ENCODE data around the gene MFRP. TPM values are rescaled to one million over a fixed set of nuclear protein-coding genes. Genes with fewer than 3 reads are reported as not detected.
A peak's percentile ranks its signal among the peaks of the same experiment; 100 is the strongest.

MFRP gene
- total RNA-seq, 2 donors from 2014 or later = not detected

DNA sequence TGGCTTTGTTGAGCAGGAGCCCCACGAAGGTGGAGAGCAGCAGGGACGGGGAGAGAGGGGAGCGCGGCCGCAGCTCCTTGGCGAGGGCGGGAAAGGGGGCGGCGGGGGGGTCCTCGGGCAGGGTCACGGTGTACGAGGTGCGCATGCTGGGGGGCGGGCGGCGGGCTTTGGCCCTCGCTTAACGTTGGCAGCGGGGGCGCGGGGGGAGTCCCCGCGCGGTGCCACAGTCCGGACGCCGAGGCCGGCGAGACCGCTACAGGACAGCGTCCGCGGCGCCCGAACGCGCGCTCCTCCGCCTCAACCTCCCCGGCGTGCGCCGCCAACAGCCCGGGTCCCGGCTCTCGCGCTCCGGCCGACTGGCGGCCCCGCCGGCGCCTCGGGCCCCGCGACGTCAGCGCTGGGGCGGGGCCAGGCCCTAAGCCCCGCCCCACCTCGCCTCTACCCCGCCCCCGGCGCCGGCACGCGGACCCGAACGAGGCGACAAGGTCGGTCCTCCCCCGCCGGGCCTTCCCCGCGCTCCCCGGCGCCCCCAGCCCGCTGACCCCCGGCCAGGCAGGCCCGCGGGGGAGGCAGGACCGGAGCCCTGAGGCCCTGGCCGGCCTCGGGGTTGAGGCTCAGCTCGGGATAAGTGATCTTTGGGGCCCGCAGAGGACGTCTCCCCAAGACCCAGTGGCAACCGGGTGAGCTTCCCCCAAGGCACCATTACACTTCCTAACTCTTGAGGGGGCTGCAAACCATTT lies 17.5 kb upstream of the MFRP start:
- no peaks in the 10 kb centered on the region for H3K36me3 ChIP-seq
- peak overlapping the region; percentile 59 to 69 for H3K27ac ChIP-seq
- DNase-seq (ENCODE audit: low spot score) = no peak
- H3K9me3 ChIP-seq = no peaks in the 10 kb centered on the region
- peak overlapping the region; percentile 30 to 37 for H3K4me3 ChIP-seq
- H3K27me3 ChIP-seq (replicated peaks; ENCODE audit: insufficient read depth) = no peaks in the 10 kb centered on the region
- intact Hi-C loops (cut with DNase I) = no loop called here
- no peaks in the 10 kb centered on the region for H3K4me1 ChIP-seq (replicated peaks)
- WGBS = 8% methylated on average over 25 of the region's 88 CpGs
- TF ChIP-seq POLR2A (IDR thresholded peaks at IDR 0.05) = no peak
- TF ChIP-seq POLR2AphosphoS5 (IDR thresholded peaks at IDR 0.05) = no peak
- TF ChIP-seq, protein P1, sequence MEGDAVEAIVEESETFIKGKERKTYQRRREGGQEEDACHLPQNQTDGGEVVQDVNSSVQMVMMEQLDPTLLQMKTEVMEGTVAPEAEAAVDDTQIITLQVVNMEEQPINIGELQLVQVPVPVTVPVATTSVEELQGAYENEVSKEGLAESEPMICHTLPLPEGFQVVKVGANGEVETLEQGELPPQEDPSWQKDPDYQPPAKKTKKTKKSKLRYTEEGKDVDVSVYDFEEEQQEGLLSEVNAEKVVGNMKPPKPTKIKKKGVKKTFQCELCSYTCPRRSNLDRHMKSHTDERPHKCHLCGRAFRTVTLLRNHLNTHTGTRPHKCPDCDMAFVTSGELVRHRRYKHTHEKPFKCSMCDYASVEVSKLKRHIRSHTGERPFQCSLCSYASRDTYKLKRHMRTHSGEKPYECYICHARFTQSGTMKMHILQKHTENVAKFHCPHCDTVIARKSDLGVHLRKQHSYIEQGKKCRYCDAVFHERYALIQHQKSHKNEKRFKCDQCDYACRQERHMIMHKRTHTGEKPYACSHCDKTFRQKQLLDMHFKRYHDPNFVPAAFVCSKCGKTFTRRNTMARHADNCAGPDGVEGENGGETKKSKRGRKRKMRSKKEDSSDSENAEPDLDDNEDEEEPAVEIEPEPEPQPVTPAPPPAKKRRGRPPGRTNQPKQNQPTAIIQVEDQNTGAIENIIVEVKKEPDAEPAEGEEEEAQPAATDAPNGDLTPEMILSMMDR (IDR thresholded peaks at IDR 0.05) = no peak

DNA sequence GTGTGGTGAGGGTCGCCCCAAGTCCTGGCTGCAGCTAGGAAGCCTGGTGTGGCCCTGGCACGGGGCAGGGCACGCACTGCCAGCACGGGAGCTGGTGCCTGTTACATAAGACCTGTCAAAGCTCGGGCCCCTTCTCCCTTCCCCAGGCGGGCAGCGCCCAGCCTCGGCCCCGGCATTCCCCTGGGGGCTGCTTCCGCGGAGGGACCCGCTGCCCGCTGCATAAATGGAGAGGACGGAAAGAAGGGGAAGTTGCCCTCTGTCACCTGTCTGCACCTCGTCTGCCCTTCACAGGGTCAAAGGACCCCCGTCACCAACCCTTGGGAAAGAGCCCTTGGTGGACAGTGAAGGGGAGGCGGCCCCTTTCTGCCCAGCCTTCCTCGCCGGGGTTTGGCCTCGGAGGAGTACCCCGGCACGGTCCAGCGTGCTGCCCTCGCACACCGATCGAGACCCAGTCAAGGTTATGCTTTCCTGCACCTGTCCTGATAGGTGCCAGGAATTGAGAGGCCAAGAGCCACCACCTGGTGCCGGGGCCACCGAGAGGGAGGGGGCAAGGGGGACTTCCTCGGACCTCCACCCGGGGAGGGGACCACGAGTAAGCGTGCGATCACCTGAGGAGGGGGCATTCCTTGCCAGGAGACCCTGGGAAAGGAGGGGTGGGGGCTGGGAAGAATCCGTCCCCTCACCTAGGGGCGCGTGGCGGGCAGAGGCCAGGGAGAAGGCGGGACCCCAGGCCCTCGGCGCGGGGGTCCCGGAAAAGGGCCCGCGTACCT lies 16.8 kb upstream of the MFRP start:
- intact Hi-C loops (cut with DNase I) = no loop called here
- Histone ChIP-seq H3K36me3 (no peaks in the 10 kb centered on the region), H3K27me3 (replicated peaks; ENCODE audit: insufficient read depth) (no peaks in the 10 kb centered on the region), H3K9me3 (no peaks in the 10 kb centered on the region), H3K4me1 (replicated peaks) (no peaks in the 10 kb centered on the region), H3K27ac (peak overlapping the region; percentile 59 to 69), H3K4me3 (peak overlapping the region; percentile 30 to 37)
- WGBS = 58% methylated on average over 40 of the region's 44 CpGs
- no peak for TF ChIP-seq POLR2AphosphoS5 (IDR thresholded peaks at IDR 0.05)
- TF ChIP-seq, protein P1 (IDR thresholded peaks at IDR 0.05) = no peak
- TF ChIP-seq POLR2A (IDR thresholded peaks at IDR 0.05) = no peak
- no peak for DNase-seq (ENCODE audit: low spot score)

DNA sequence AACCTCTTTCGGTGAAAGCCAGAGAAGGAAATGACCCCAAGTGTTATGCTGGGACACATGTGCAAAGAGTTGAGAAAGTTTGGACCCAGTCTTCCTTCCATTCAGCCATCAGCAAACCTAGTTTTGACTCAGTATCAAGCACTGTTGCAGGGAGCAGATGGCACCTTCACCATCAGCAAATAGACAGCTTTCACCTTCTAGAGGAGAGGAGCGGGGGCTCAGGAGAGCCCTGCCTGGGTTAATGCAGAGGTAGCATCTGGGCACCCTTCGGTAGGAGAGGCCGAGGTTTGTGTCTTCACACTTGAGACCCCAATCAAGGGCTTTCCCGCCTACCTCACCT lies 16.2 kb upstream of the MFRP start:
- no peak overlapping the region for H3K4me3 ChIP-seq
- H3K27me3 ChIP-seq (replicated peaks; ENCODE audit: insufficient read depth) = no peaks in the 10 kb centered on the region
- H3K9me3 ChIP-seq = no peaks in the 10 kb centered on the region
- no peak for DNase-seq (ENCODE audit: low spot score)
- TF ChIP-seq POLR2A (IDR thresholded peaks at IDR 0.05) (no peak), POLR2AphosphoS5 (IDR thresholded peaks at IDR 0.05) (no peak)
- TF ChIP-seq, protein P1 (IDR thresholded peaks at IDR 0.05) = no peak
- intact Hi-C loops (cut with DNase I) = no loop called here
- WGBS = 92% methylated on average over 5 of the region's 5 CpGs
- no peaks in the 10 kb centered on the region for H3K36me3 ChIP-seq
- peak overlapping the region in 1 of 2 donors; percentile 59 for H3K27ac ChIP-seq
- no peaks in the 10 kb centered on the region for H3K4me1 ChIP-seq (replicated peaks)

DNA sequence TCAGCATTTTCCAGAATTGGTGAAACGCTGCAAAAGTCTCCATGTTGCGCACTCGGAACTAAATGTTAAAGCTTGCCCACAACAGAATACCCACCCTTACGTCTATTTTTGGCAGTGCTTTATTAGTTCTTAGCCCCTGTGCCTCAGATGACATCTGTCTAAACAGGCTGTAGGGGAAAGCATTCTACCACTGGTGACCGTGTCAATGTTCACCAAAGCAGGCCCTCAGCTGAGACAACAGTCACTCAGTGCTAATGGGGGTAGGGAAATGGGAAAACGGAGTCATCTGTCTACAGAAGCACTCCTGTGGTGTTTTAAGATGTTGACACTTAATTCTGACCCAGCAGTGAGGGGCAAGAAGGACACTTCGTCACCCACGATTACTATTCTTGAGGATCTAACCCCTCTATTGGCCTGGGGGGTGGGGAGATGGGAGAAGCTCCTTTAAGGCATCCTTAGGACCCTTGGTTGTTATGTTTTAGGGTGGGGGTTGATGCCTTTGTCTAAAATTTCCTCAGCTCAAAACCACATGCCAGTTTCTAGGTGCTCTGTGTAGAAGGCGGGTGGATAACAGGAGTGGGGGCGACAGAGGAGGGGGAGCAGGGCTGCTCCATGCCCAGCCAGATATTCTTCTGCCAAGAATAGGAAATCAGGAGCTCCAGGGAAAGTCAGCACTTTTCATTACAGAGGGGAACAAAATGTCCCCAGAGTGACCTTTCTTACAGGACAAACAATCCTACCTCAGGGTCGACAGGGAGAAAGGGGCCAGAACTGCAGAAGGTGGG lies 15.6 kb upstream of the MFRP start:
- intact Hi-C loops (cut with DNase I) = no loop called here

More for the DNA sequence above, 15.6 kb upstream of the MFRP start:
- H3K27me3 ChIP-seq (replicated peaks; ENCODE audit: insufficient read depth) = no peaks in the 10 kb centered on the region
- H3K36me3 ChIP-seq = no peaks in the 10 kb centered on the region
- H3K4me3 ChIP-seq = no peak overlapping the region
- peak overlapping the region; percentile 53 to 59 for H3K27ac ChIP-seq
- no peaks in the 10 kb centered on the region for H3K9me3 ChIP-seq
- TF ChIP-seq POLR2AphosphoS5 (IDR thresholded peaks at IDR 0.05) (no peak), POLR2A (IDR thresholded peaks at IDR 0.05) (no peak)
- TF ChIP-seq, protein P1 (IDR thresholded peaks at IDR 0.05) = no peak
- no peak for DNase-seq (ENCODE audit: low spot score)
- H3K4me1 ChIP-seq (replicated peaks) = no peaks in the 10 kb centered on the region
- WGBS = 60% methylated on average over 11 of the region's 11 CpGs
